Left lung (tissue), 10 donors: Measurements from ENCODE around the gene NHERF1. TPM values are rescaled to one million over a fixed set of nuclear protein-coding genes. Genes with fewer than 3 reads are reported as not detected.

Experiments used
- ATAC-seq: fragments of 200-7000 bp; cut with Tn5 transposase; one replicate; pipeline ENCODE4 v1.9.1; 2020; ENCODE audit warnings: moderate library complexity
- DNase-seq, 4 donors: peaks; one replicate each; pipeline ENCODE4 v3.0.0-alpha.2; 2013 to 2020
- H3K27ac ChIP-seq, 2 donors: fragments of 200-600 bp; sonication (generic) in 1 of 2; one replicate each; pipeline versions ENCODE4 v1.5.0 to v1.8.0; 2020 to 2021
- H3K27me3 ChIP-seq, 2 donors: fragments of 200-600 bp; sonication (generic) in 1 of 2; one replicate each; pipeline versions ENCODE4 v1.5.0 to v1.8.0; 2020 to 2021
- H3K36me3 ChIP-seq, 2 donors: fragments of 200-600 bp; sonication (generic) in 1 of 2; one replicate each; pipeline versions ENCODE4 v1.5.0 to v1.8.0; 2020 to 2021
- H3K4me1 ChIP-seq, 2 donors: fragments of 200-600 bp; one replicate each; pipeline ENCODE4 v1.8.0; 2021
- H3K4me3 ChIP-seq, 2 donors: fragments of 200-600 bp; sonication (generic) in 1 of 2; one replicate each; pipeline versions ENCODE4 v1.5.0 to v1.8.0; 2020 to 2021; ENCODE audit warnings: mild to moderate bottlenecking in 1 of 2
- H3K9me3 ChIP-seq, 2 donors: fragments of 200-600 bp; sonication (generic) in 1 of 2; one replicate each; pipeline versions ENCODE4 v1.5.0 to v1.8.0; 2020 to 2021
- CTCF ChIP-seq, 2 donors: fragments of 200-600 bp; sonication (generic) in 1 of 2; IDR thresholded peaks; one replicate each; pipeline versions ENCODE4 v1.5.0 to v1.8.0; 2021; ENCODE audit warnings: antibody characterized with exemption in 2 of 2
- intact Hi-C, 2 donors: fragments of 100-400 bp; cut with DNase I; formaldehyde crosslinking; loops; one replicate each; pipeline versions ENCODE4 v1.11.2 to v1.14.2; 2022
- polyA plus RNA-seq, 6 donors: library from polyadenylated mRNA; unstranded; fragments of 120-200 nt; gene quantifications; one replicate each; pipeline ENCODE4 v1.2.1, GENCODE V29; 2013; ENCODE audit not compliant: insufficient read length in 6 of 6
- total RNA-seq, 2 donors: library from RNA; stranded (reverse); fragmentation: NEBNext Ultra II Directional; extraction: Animal tissue kit (Norgen Biotek cat#: 25700); gene quantifications; one replicate each; pipeline ENCODE4 v1.2.1, GENCODE V29; 2021
- donor health status: DM: no; HTN: yes; CAD: no.
- donor health status: DM: no; HTN: no; CAD: no.

The NHERF1 gene
- total and polyA plus RNA-seq, 8 donors = 25.5 to 65.5 (median 48.6) TPM

GRCh38 chr17:74778960-74779359, 30.5 kb downstream of the NHERF1 start:
- DNase-seq (no peak), ATAC-seq (no peak)
- Histone ChIP-seq H3K4me3 (no peak overlapping the region), H3K4me1 (peaks cover 17 to 65% of the 10 kb centered on the region in 2 donors), H3K36me3 (peaks cover 0 to 20% of the 10 kb centered on the region in 2 donors), H3K27me3 (no peaks in the 10 kb centered on the region), H3K9me3 (no peaks in the 10 kb centered on the region), H3K27ac (peak overlapping the region; percentile 33 to 74)
- no peak for TF ChIP-seq CTCF (IDR thresholded peaks at IDR 0.05)
- intact Hi-C loops = no loop called here

DNA sequence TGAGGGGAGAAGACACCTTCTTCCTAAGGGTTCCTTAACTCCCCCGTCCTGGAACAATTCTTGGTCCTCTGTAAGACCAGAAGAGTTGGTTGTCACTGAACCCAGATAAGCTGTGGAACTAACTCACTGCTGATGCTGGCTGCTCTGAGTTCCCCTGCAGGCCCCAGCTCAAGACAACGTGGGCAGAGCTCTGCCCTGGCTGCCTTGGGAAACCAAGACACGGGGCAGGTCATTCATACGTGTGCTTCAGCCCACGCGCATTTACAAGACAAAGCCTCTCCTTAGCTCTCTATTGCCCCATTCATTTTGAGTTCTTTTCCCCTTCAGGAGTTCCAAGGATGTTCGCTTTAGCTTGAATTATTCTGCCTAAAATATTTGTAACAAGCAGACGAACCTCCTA, 31.1 kb downstream of the NHERF1 start:
- no peak for DNase-seq
- no peaks in the 10 kb centered on the region for H3K27me3 ChIP-seq
- no peaks in the 10 kb centered on the region for H3K9me3 ChIP-seq
- no peak overlapping the region for H3K4me3 ChIP-seq
- ATAC-seq = no peak
- TF ChIP-seq CTCF (IDR thresholded peaks at IDR 0.05) = no peak
- peaks cover 17 to 63% of the 10 kb centered on the region in 2 donors for H3K4me1 ChIP-seq
- peak overlapping the region; percentile 33 to 74 for H3K27ac ChIP-seq
- peaks cover 0 to 20% of the 10 kb centered on the region in 2 donors for H3K36me3 ChIP-seq
- intact Hi-C loops = no loop called here

DNA sequence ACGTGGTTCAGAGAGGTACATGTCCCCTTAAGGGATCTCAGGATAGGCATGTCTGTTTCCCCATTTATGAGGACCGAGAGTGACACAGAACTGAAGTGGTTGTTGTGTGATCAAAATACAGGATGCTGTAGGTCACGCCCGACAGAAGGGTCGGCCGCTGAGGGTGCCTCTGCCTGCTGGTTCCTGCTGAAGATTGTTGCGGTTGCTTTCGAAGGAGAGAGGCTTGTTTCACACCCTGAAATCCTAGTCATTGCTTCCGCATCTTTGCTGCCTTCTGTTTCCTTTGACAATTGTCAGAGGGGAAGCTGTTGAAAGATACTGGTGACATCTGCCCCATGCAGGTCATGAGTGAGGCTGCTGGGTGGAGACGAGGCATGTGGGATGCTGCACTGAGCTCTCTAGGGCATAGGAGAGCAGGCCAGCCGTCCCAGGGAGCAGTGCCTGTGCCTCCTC, 31.5 kb downstream of the NHERF1 start:
- TF ChIP-seq CTCF (IDR thresholded peaks at IDR 0.05) = no peak
- H3K36me3 ChIP-seq = peaks cover 0 to 20% of the 10 kb centered on the region in 2 donors
- peak in 2 of 4 donors; percentile 81 to 83 for DNase-seq
- H3K4me1 ChIP-seq = peaks cover 13 to 58% of the 10 kb centered on the region in 2 donors
- no peaks in the 10 kb centered on the region for H3K27me3 ChIP-seq
- intact Hi-C loops = no loop called here
- no peak overlapping the region for H3K4me3 ChIP-seq
- peak; percentile 51 for ATAC-seq
- H3K9me3 ChIP-seq = no peaks in the 10 kb centered on the region
- H3K27ac ChIP-seq = peak overlapping the region in 1 of 2 donors; percentile 74

- no peaks in the 10 kb centered on the region for H3K9me3 ChIP-seq
- peaks cover 0 to 26% of the 10 kb centered on the region in 2 donors for H3K36me3 ChIP-seq
- no peak for TF ChIP-seq CTCF (IDR thresholded peaks at IDR 0.05)
- ATAC-seq = no peak
- intact Hi-C loops = no loop called here
- peaks cover 6 to 51% of the 10 kb centered on the region in 2 donors for H3K4me1 ChIP-seq
- peak overlapping the region in 1 of 2 donors; percentile 74 for H3K27ac ChIP-seq
- no peaks in the 10 kb centered on the region for H3K27me3 ChIP-seq
- DNase-seq = no peak
- H3K4me3 ChIP-seq = no peak overlapping the region
Observed at GRCh38 chr17:74780443-74781238, 32.2 kb downstream of the NHERF1 start.

- peaks cover 0 to 33% of the 10 kb centered on the region in 2 donors for H3K36me3 ChIP-seq
- no peaks in the 10 kb centered on the region for H3K27me3 ChIP-seq
- DNase-seq = no peak
- H3K4me3 ChIP-seq = no peak overlapping the region
- H3K4me1 ChIP-seq = peaks cover 0 to 49% of the 10 kb centered on the region in 2 donors
- H3K9me3 ChIP-seq = no peaks in the 10 kb centered on the region
- TF ChIP-seq CTCF (IDR thresholded peaks at IDR 0.05) = no peak
- H3K27ac ChIP-seq = no peak overlapping the region
- intact Hi-C loops = no loop called here
- ATAC-seq = no peak
Observed at GRCh38 chr17:74782571-74782970, 34.1 kb downstream of the NHERF1 start.
